Liver (tissue), 3 donors: ENCODE measurements around the gene TMPRSS3.

Experiments
- CTCF ChIP-seq: fragments of 150-350 bp; IDR thresholded peaks from 2 replicates; pipeline ENCODE4 v1.5.1; 2017; ENCODE audit warnings: improper control_type of control experiment, low read depth, low read length; ENCODE audit not compliant: missing input control
- REST ChIP-seq: IDR thresholded peaks from 2 replicates; pipeline ENCODE4 v1.6.1; 2016; ENCODE audit warnings: antibody characterized with exemption, mild to moderate bottlenecking
- TAF1 ChIP-seq: conservative IDR thresholded peaks from 2 replicates; pipeline ENCODE4 v1.6.1; 2016; ENCODE audit warnings: antibody characterized with exemption, mild to moderate bottlenecking
- donor health status: healthy.
- donor health status: healthy.

- TF ChIP-seq CTCF, result no peak
- no peak for TF ChIP-seq TAF1
- TF ChIP-seq REST, result no peak
Measured at GRCh38 chr21:42405064-42406013, 9.5 kb upstream of the TMPRSS3 start.
